Fibroblast of lung (primary cell): Measurements from ENCODE around the gene GABPA. TPM values are rescaled to one million over a fixed set of nuclear protein-coding genes. Genes with fewer than 3 reads are reported as not detected.
"Not testable (repeated sequence)": the region's sequence is repeated elsewhere in the genome, so short reads cannot be mapped to it uniquely, and the experiment has no call there.

ENCODE experiments used
- DNase-seq, 2 donors: peaks; one replicate each; pipeline versions ENCODE4 v3.0.0 to v3.0.0-alpha.2; 2010; ENCODE audit warnings: low read depth in 2 of 2
- H2AFZ ChIP-seq: 2 replicates; pipeline ENCODE4 v1.5.1; 2012; ENCODE audit warnings: low read length, control low read depth, inconsistent platforms
- H3K27ac ChIP-seq: 2 replicates; pipeline ENCODE4 v1.5.1; 2011; ENCODE audit warnings: low read length, control low read depth; ENCODE audit not compliant: insufficient read depth
- H3K27me3 ChIP-seq: 2 replicates; pipeline ENCODE4 v1.5.1; 2011; ENCODE audit warnings: mild to moderate bottlenecking, low read length; ENCODE audit not compliant: control insufficient read depth, insufficient read depth
- H3K36me3 ChIP-seq: 2 replicates; pipeline ENCODE4 v1.5.1; 2011; ENCODE audit warnings: low read length; ENCODE audit not compliant: control insufficient read depth, insufficient read depth
- H3K4me1 ChIP-seq: 2 replicates; pipeline ENCODE4 v1.5.1; 2011; ENCODE audit warnings: low read length; ENCODE audit not compliant: control insufficient read depth, insufficient read depth; ENCODE audit errors: extremely low read depth
- H3K4me2 ChIP-seq: 2 replicates; pipeline ENCODE4 v1.5.1; 2011; ENCODE audit warnings: low read length, control low read depth; ENCODE audit not compliant: insufficient read depth; ENCODE audit errors: extremely low read depth
- H3K4me3 ChIP-seq, 4 experiments: fragments of 200-600 bp in 1 of 4; sonication (generic) in 1 of 4; replicated peaks in 1 of 4; 2 replicates each; pipeline ENCODE4 v1.5.1; 2011 to 2016; ENCODE audit warnings: low read length in 4 of 4, low read depth in 3 of 4, mild to moderate bottlenecking in 3 of 4, control low read depth in 2 of 4, inconsistent platforms in 1 of 4, mixed read lengths in 1 of 4; ENCODE audit not compliant: insufficient read depth in 1 of 4; ENCODE audit errors: control extremely low read depth in 1 of 4
- H3K79me2 ChIP-seq: 2 replicates; pipeline ENCODE4 v1.5.1; 2012; ENCODE audit warnings: mild to moderate bottlenecking, low read length, inconsistent platforms; ENCODE audit not compliant: control insufficient read depth, insufficient read depth
- H3K9ac ChIP-seq: 2 replicates; pipeline ENCODE4 v1.5.1; 2011; ENCODE audit warnings: mild to moderate bottlenecking, low read length, control low read depth; ENCODE audit not compliant: insufficient read depth
- H3K9me3 ChIP-seq: 2 replicates; pipeline ENCODE4 v1.5.1; 2012; ENCODE audit warnings: low read depth, low read length; ENCODE audit not compliant: control insufficient read depth, insufficient read depth
- H4K20me1 ChIP-seq: 2 replicates; pipeline ENCODE4 v1.5.1; 2011; ENCODE audit warnings: low read length; ENCODE audit not compliant: control insufficient read depth, insufficient read depth; ENCODE audit errors: extremely low read depth
- EZH2 ChIP-seq: IDR thresholded peaks from 2 replicates; pipeline ENCODE4 v1.5.1; 2012; ENCODE audit warnings: low read length, control low read depth, mild to moderate bottlenecking; ENCODE audit errors: missing control alignments
- polyA plus RNA-seq, 2 donors: library from polyadenylated mRNA; depleted of rRNA in 1 of 2; stranded (reverse) in 1 of 2; unstranded in 1 of 2; fragments of >200 nt; gene quantifications; 2 replicates each; pipeline ENCODE4 v1.2.1, GENCODE V29; 2011 to 2012; ENCODE audit warnings: missing spikeins in 1 of 2
- total RNA-seq: library from RNA; depleted of rRNA; stranded (reverse); fragments of >200 nt; gene quantifications from 2 replicates; pipeline ENCODE4 v1.2.1, GENCODE V29; 2014
- TF ChIP-seq, protein P1 (sequence below), 2 donors: IDR thresholded peaks in 1 of 2; conservative IDR thresholded peaks in 1 of 2; 1 replicate in 1 of 2; 2 replicates in 1 of 2; pipeline ENCODE4 v1.5.1; 2011 to 2012; ENCODE audit warnings: low read length in 2 of 2, control low read depth in 1 of 2, inconsistent platforms in 1 of 2, low read depth in 1 of 2, mild to moderate bottlenecking in 1 of 2

GABPA gene
- total and polyA plus RNA-seq, 2 donors (not counting 1 experiment from before 2014, with no cell fraction given), result 20.5 to 28.6 TPM

DNA sequence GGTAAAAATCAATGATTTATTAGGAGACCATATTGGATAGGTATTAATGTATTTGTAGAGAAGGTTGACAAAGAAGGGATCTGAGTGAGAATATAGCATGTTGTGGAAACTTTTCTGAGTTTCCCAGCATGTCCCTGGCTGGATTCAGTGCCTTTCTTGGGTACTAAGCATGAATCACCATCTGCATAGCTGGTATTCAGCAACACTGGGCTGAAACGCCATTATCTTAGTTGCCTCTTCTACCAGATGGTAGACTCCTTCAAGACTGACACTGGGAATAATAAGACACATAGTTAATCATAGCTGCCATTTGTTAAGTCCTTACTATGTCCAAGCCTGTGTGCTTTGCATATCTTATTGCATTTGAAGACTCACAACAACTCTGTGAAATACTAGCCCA lies 45.5 kb upstream of the GABPA start:
- Histone ChIP-seq H3K9me3 (no peaks in the 10 kb centered on the region), H3K9ac (no peak overlapping the region), H3K4me3 (no peak overlapping the region), H3K4me1 (no peaks in the 10 kb centered on the region), H3K36me3 (no peaks in the 10 kb centered on the region), H2AFZ (no peak overlapping the region), H3K27me3 (no peaks in the 10 kb centered on the region), H3K27ac (no peak overlapping the region), H3K4me2 (no peak overlapping the region), H3K79me2 (no peaks in the 10 kb centered on the region), H4K20me1 (no peaks in the 10 kb centered on the region)
- TF ChIP-seq EZH2, result no peak
- peak in 1 of 2 donors; percentile 25 for DNase-seq

DNA sequence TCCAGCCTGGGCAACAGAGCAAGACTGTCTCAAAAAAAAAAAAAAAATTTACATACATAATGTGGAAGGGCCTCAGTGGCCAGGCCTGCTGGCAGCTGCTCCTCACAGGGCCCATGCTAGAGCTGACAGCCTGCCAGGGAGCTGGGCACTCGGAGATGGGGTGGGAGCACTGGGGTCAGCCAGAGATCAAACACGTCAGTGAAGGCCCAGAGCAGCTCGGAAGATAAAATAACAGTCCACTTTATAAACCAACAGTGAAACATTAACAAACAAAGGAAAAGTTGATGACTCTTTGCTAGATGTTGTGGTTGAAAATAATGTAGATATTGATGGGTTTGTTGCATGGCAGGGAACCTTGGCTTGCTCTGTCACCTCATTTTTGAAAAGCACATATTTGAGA lies 42.8 kb upstream of the GABPA start:
- DNase-seq, result peak in 1 of 2 donors; percentile 53
- no peak overlapping the region for H2AFZ ChIP-seq
- no peaks in the 10 kb centered on the region for H3K9me3 ChIP-seq
- H3K9ac ChIP-seq, result no peak overlapping the region
- TF ChIP-seq, protein P1, sequence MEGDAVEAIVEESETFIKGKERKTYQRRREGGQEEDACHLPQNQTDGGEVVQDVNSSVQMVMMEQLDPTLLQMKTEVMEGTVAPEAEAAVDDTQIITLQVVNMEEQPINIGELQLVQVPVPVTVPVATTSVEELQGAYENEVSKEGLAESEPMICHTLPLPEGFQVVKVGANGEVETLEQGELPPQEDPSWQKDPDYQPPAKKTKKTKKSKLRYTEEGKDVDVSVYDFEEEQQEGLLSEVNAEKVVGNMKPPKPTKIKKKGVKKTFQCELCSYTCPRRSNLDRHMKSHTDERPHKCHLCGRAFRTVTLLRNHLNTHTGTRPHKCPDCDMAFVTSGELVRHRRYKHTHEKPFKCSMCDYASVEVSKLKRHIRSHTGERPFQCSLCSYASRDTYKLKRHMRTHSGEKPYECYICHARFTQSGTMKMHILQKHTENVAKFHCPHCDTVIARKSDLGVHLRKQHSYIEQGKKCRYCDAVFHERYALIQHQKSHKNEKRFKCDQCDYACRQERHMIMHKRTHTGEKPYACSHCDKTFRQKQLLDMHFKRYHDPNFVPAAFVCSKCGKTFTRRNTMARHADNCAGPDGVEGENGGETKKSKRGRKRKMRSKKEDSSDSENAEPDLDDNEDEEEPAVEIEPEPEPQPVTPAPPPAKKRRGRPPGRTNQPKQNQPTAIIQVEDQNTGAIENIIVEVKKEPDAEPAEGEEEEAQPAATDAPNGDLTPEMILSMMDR (conservative IDR thresholded peaks at IDR 0.05 in 1 of 2, IDR thresholded peaks at IDR 0.05 in 1 of 2; ENCODE audit: low read depth in 1 of 2, low read length in 2 of 2), result no peak
- TF ChIP-seq EZH2, result no peak
- no peaks in the 10 kb centered on the region for H3K79me2 ChIP-seq
- H3K4me2 ChIP-seq, result no peak overlapping the region
- no peaks in the 10 kb centered on the region for H4K20me1 ChIP-seq
- no peaks in the 10 kb centered on the region for H3K27me3 ChIP-seq
- no peak overlapping the region for H3K27ac ChIP-seq
- no peak overlapping the region for H3K4me3 ChIP-seq
- H3K36me3 ChIP-seq, result no peaks in the 10 kb centered on the region
- H3K4me1 ChIP-seq, result no peaks in the 10 kb centered on the region

DNA sequence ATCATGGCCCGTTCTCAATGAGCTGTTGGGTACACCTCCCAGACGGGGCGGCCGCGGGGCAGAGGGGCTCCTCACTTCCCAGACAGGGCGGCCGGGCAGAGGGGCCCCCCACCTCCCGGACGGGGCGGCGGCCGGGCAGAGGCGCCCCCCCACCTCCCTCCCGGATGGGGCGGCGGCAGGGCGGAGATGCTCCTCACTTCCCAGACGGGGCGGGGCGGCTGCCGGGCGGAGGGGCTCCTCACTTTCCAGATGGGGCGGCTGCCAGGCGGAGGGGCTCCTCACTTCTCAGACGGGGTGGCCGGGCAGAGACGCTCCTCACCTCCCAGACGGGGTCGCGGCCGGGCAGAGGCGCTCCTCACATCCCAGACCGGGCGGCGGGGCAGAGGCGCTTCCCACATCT lies 39.3 kb upstream of the GABPA start:
- not testable (repeated sequence) for H3K9ac ChIP-seq, H3K79me2 ChIP-seq, H3K36me3 ChIP-seq, H3K27me3 ChIP-seq, H4K20me1 ChIP-seq, H3K9me3 ChIP-seq, H3K4me1 ChIP-seq, DNase-seq, H3K4me3 ChIP-seq, H3K27ac ChIP-seq, H2AFZ ChIP-seq, H3K4me2 ChIP-seq

DNA sequence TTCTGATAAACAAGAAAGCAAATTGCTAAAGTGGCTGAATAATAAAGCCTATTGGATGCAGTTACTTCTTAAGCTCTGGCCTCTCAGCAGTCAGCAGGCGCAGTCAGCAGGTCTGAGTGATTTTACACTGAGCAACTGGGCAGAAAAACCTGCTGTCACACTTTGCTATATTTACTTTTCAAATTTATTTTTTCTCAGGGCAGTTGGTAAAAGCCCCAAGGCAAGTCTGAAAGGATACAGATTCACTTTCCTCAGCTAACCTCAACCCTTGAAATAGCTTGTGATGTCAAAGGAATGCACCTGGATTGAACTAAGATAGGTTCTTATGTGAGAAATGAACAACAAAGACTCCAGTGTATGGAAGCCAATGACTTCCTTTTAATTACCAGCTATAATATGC lies 34.0 kb upstream of the GABPA start:
- no peaks in the 10 kb centered on the region for H3K4me1 ChIP-seq
- no peaks in the 10 kb centered on the region for H3K27me3 ChIP-seq
- no peak overlapping the region for H3K4me2 ChIP-seq
- DNase-seq, result no peak
- H3K4me3 ChIP-seq, result no peak overlapping the region
- H2AFZ ChIP-seq, result no peak overlapping the region
- H4K20me1 ChIP-seq, result no peaks in the 10 kb centered on the region
- no peaks in the 10 kb centered on the region for H3K36me3 ChIP-seq
- no peak overlapping the region for H3K27ac ChIP-seq
- no peaks in the 10 kb centered on the region for H3K79me2 ChIP-seq
- no peaks in the 10 kb centered on the region for H3K9me3 ChIP-seq
- TF ChIP-seq, protein P1 (conservative IDR thresholded peaks at IDR 0.05 in 1 of 2, IDR thresholded peaks at IDR 0.05 in 1 of 2; ENCODE audit: low read depth in 1 of 2, low read length in 2 of 2), result no peak
- no peak for TF ChIP-seq EZH2
- no peak overlapping the region for H3K9ac ChIP-seq
